PC-3 (cell line): ENCODE data around the gene DSG4. TPM values are rescaled to one million over a fixed set of nuclear protein-coding genes. Genes with fewer than 3 reads are reported as not detected.

Experiments used
- ATAC-seq: fragments of 200-7000 bp; cut with Tn5 transposase; 2 replicates; pipeline ENCODE4 v1.9.1; 2020; ENCODE audit warnings: mild to moderate bottlenecking, moderate library complexity
- BruUV-seq: library from RNA; stranded (reverse); fragments of 400-500 nt; replicated peaks from 2 replicates; lab custom pipeline; 2021; lab: Mats Ljungman, UMichigan
- CTCF ChIA-PET: fragments of 300-600 bp; sonication (Branson Sonifier 250); formaldehyde crosslinking; loops from one replicate; lab custom pipeline; 2022; ENCODE audit warnings: antibody characterized with exemption; lab: Charles Lee
- POLR2A ChIA-PET: fragments of 300-600 bp; sonication (Branson Sonifier 250); formaldehyde crosslinking; loops from one replicate; lab custom pipeline; 2022; ENCODE audit warnings: antibody characterized with exemption; ENCODE audit not compliant: unreplicated experiment; lab: Charles Lee
- DNase-seq: peaks from one replicate; pipeline ENCODE4 v3.0.0-alpha.2; 2015
- H2AFZ ChIP-seq: fragments of 300-600 bp; sonication (generic); 2 replicates; pipeline ENCODE4 v1.6.0; 2016; ENCODE audit warnings: antibody characterized with exemption, low read length
- H3F3A ChIP-seq: fragments of 300-600 bp; sonication (generic); one replicate; pipeline ENCODE4 v1.6.0; 2017; ENCODE audit warnings: antibody characterized with exemption, low read length, control low read depth, mild to moderate bottlenecking; ENCODE audit not compliant: unreplicated experiment
- H3K27ac ChIP-seq: fragments of 300-600 bp; sonication (generic); 2 replicates; pipeline ENCODE4 v1.5.1; 2016; ENCODE audit warnings: mild to moderate bottlenecking, low read length
- H3K27me3 ChIP-seq: fragments of 300-600 bp; sonication (generic); 2 replicates; pipeline ENCODE4 v1.6.1; 2016; ENCODE audit warnings: low read length, mixed read lengths
- H3K36me3 ChIP-seq: fragments of 300-600 bp; sonication (generic); 2 replicates; pipeline ENCODE4 v1.6.1; 2016; ENCODE audit warnings: low read depth, mixed run types, low read length, mixed read lengths
- H3K4me1 ChIP-seq: fragments of 300-600 bp; sonication (generic); 2 replicates; pipeline ENCODE4 v1.5.1; 2016; ENCODE audit warnings: low read length; ENCODE audit not compliant: insufficient read depth
- H3K4me2 ChIP-seq: fragments of 300-600 bp; sonication (generic); 2 replicates; pipeline ENCODE4 v1.6.0; 2016; ENCODE audit warnings: low read length
- H3K4me3 ChIP-seq: fragments of 300-600 bp; sonication (generic); 2 replicates; pipeline ENCODE4 v1.5.1; 2016; ENCODE audit warnings: mild to moderate bottlenecking, low read length, mixed read lengths
- H3K79me2 ChIP-seq: fragments of 300-600 bp; sonication (generic); 2 replicates; pipeline ENCODE4 v1.6.1; 2017; ENCODE audit warnings: low read length, mixed read lengths
- H3K9ac ChIP-seq: fragments of 300-600 bp; sonication (generic); 2 replicates; pipeline ENCODE4 v1.6.0; 2016; ENCODE audit warnings: mild to moderate bottlenecking, low read length
- H3K9me2 ChIP-seq: fragments of 300-600 bp; sonication (generic); replicated peaks from 2 replicates; pipeline ENCODE4 v1.6.1; 2016; ENCODE audit warnings: mixed run types, low read length, mixed read lengths
- H3K9me3 ChIP-seq: fragments of 300-600 bp; sonication (generic); 2 replicates; pipeline ENCODE4 v1.6.1; 2016; ENCODE audit warnings: low read length, mixed read lengths
- H4K20me1 ChIP-seq: fragments of 300-600 bp; sonication (generic); 2 replicates; pipeline ENCODE4 v1.6.1; 2016; ENCODE audit warnings: low read length, mixed read lengths
- CTCF ChIP-seq: fragments of 300-600 bp; sonication (generic); conservative IDR thresholded peaks from 2 replicates; pipeline ENCODE4 v1.5.1; 2017; ENCODE audit warnings: antibody characterized with exemption, low read depth, mild to moderate bottlenecking, low read length
- EZH2 ChIP-seq: fragments of 300-600 bp; sonication (generic); IDR thresholded peaks from one replicate; pipeline ENCODE4 v1.6.1; 2017; ENCODE audit warnings: antibody characterized with exemption, mild to moderate bottlenecking, low read length; ENCODE audit not compliant: unreplicated experiment
- EZH2phosphoT487 ChIP-seq: fragments of 300-600 bp; sonication (generic); IDR thresholded peaks from 2 replicates; pipeline ENCODE4 v1.6.1; 2018; ENCODE audit warnings: mild to moderate bottlenecking, antibody characterized with exemption, low read length, borderline replicate concordance
- intact Hi-C: fragments of 100-400 bp; cut with micrococcal nuclease; formaldehyde crosslinking; loops from 2 replicates; pipeline ENCODE4 v1.9.0; 2023
- total RNA-seq: library from RNA; depleted of rRNA; stranded (reverse); fragments of >200 nt; gene quantifications from 2 replicates; pipeline ENCODE4 v1.2.3, GENCODE V29; 2014

The DSG4 gene
- total RNA-seq, 1 experiment from 2014 or later: 0.04 TPM

DNA sequence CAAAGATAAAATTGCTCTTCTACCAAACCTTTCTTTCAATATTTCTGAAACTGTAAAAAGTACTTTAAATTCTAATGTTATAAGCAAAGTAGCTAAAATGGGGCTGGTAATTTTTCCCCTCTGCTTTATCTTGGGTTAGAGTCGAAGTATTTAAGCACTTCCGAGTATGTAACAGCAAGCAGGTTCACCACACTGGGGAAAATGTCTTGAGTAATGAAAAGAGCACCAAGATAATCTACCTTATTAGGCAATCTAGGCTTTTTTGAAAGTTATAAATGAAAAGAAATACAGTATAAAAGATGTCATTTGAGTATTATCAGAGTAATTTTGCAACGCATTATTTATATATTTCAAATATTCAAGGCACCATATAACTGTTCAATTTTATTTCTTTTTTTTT lies 70.3 kb downstream of the DSG4 start:
- no peak overlapping the region for H3K4me2 ChIP-seq
- POLR2A ChIA-PET: no interaction called here
- H3K9me2 ChIP-seq: no peaks in the 10 kb centered on the region
- H3K9ac ChIP-seq: no peak overlapping the region
- H3K36me3 ChIP-seq: no peaks in the 10 kb centered on the region
- no peak overlapping the region for H3K27ac ChIP-seq
- DNase-seq: no peak
- no peak overlapping the region for H3K4me3 ChIP-seq
- H3K9me3 ChIP-seq: no peaks in the 10 kb centered on the region
- no peaks in the 10 kb centered on the region for H3K4me1 ChIP-seq
- no peaks in the 10 kb centered on the region for H3K79me2 ChIP-seq
- H3F3A ChIP-seq: no peaks in the 10 kb centered on the region
- no peak for ATAC-seq
- BruUV-seq: no TSS peak
- no peak overlapping the region for H2AFZ ChIP-seq
- CTCF ChIA-PET: no interaction called here
- intact Hi-C loops: no loop called here
- no peak for TF ChIP-seq EZH2phosphoT487
- no peak for TF ChIP-seq CTCF
- no peak for TF ChIP-seq EZH2
- no peaks in the 10 kb centered on the region for H4K20me1 ChIP-seq
- no peaks in the 10 kb centered on the region for H3K27me3 ChIP-seq

GRCh38 chr18:31447530-31448191 lies 71.1 kb downstream of the DSG4 start, which contains the start of gene DSG3:
DSG3 (plus strand) TSS chr18:31447741; CDS start chr18:31447878, 137 bp downstream.
- ChIA-PET CTCF (no interaction called here), POLR2A (no interaction called here)
- Histone ChIP-seq H4K20me1 (no peaks in the 10 kb centered on the region), H3K9me3 (no peaks in the 10 kb centered on the region), H3K4me3 (no peak within 1 kb of the TSS), H3K4me2 (no peak within 1 kb of the TSS), H3K4me1 (no peaks in the 10 kb centered on the region), H3K27me3 (no peaks in the 10 kb centered on the region), H3K27ac (no peak within 1 kb of the TSS), H3F3A (no peaks in the 10 kb centered on the region), H2AFZ (no peak within 1 kb of the TSS), H3K9ac (no peak within 1 kb of the TSS), H3K36me3 (no peaks in the 10 kb centered on the region), H3K79me2 (no peaks in the 10 kb centered on the region), H3K9me2 (no peaks in the 10 kb centered on the region)
- TF ChIP-seq CTCF: no peak
- TF ChIP-seq EZH2: no peak
- TF ChIP-seq EZH2phosphoT487: no peak
- no peak for ATAC-seq
- DNase-seq: no peak
- no TSS peak for BruUV-seq
- intact Hi-C loops: no loop called here

DNA sequence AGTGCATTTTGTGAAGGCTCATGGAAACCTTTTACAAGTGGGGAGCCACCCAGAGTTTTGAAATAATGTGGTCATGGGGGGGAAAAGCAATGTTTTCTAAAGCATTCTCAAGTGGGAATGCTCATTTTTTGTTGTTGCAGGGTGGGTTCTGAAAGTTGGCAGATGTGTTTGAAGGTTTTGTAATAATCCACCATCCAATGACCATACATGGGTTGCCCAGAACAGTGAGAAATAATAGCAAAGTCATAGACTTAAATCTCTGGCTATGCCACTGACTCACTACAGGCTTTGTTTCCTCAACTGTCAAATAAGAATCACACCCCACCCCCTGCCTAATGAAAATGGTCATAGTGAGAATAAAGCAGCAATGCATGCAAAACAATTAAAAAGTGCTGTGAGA lies 73.8 kb downstream of the DSG4 start:
- Histone ChIP-seq H3K9me2 (no peaks in the 10 kb centered on the region), H3K27me3 (no peaks in the 10 kb centered on the region), H4K20me1 (no peaks in the 10 kb centered on the region), H3K36me3 (no peaks in the 10 kb centered on the region), H3F3A (no peaks in the 10 kb centered on the region), H3K4me1 (peaks cover 8% of the 10 kb centered on the region; the same call in 1 of the 2 replicates), H2AFZ (no peak overlapping the region), H3K27ac (no peak overlapping the region), H3K9ac (no peak overlapping the region), H3K9me3 (no peaks in the 10 kb centered on the region), H3K4me3 (no peak overlapping the region), H3K4me2 (no peak overlapping the region), H3K79me2 (no peaks in the 10 kb centered on the region)
- ChIA-PET POLR2A (no interaction called here), CTCF (no interaction called here)
- DNase-seq (no peak), ATAC-seq (no peak)
- TF ChIP-seq EZH2phosphoT487 (no peak), EZH2 (no peak), CTCF (no peak)
- intact Hi-C loops: no loop called here
- no TSS peak for BruUV-seq
